ENCODE data around the gene DMXL2.

The DMXL2 gene

GRCh38 chr15:51505251-51505650 lies 117.3 kb downstream of the DMXL2 start:
- no peak for TF ChIP-seq ZFP3 (CRISPR knock-in tag; IDR thresholded peaks at IDR 0.05)
- no peak for TF ChIP-seq GLIS3 (CRISPR knock-in tag; IDR thresholded peaks at IDR 0.05)
- TF ChIP-seq ZC3H10 (CRISPR knock-in tag; IDR thresholded peaks at IDR 0.05): no peak
- TF ChIP-seq ISL1 (CRISPR knock-in tag; IDR thresholded peaks at IDR 0.05): no peak
- no peak for TF ChIP-seq SNAI2 (CRISPR knock-in tag; IDR thresholded peaks at IDR 0.05)
- TF ChIP-seq ZNF565 (CRISPR knock-in tag; conservative IDR thresholded peaks at IDR 0.05; ENCODE audit: low read depth): no peak
- no peak for TF ChIP-seq TCF4 (CRISPR knock-in tag; IDR thresholded peaks at IDR 0.05; ENCODE audit: borderline replicate concordance)
- TF ChIP-seq ZNF8 (CRISPR knock-in tag; IDR thresholded peaks at IDR 0.05): no peak
- no peak for TF ChIP-seq PATZ1 (CRISPR knock-in tag; IDR thresholded peaks at IDR 0.05; ENCODE audit: borderline replicate concordance)
- TF ChIP-seq CSRNP3 (CRISPR knock-in tag; IDR thresholded peaks at IDR 0.05): no peak
- no peak for TF ChIP-seq TSHZ2 (CRISPR knock-in tag; IDR thresholded peaks at IDR 0.05)
- no peak for TF ChIP-seq OSR1 (CRISPR knock-in tag; IDR thresholded peaks at IDR 0.05)
- TF ChIP-seq ESRRG (CRISPR knock-in tag; IDR thresholded peaks at IDR 0.05): no peak
- no peak for TF ChIP-seq ARNTL (CRISPR knock-in tag; IDR thresholded peaks at IDR 0.05; ENCODE audit: borderline replicate concordance, low read depth)
- no peak for TF ChIP-seq CSDC2 (CRISPR knock-in tag; IDR thresholded peaks at IDR 0.05)
- TF ChIP-seq BACH2 (CRISPR knock-in tag; IDR thresholded peaks at IDR 0.05; ENCODE audit: borderline replicate concordance): no peak
- no peak for TF ChIP-seq PPARA (CRISPR knock-in tag; IDR thresholded peaks at IDR 0.05; ENCODE audit: borderline replicate concordance)
- no peak for TF ChIP-seq TOX (CRISPR knock-in tag; IDR thresholded peaks at IDR 0.05; ENCODE audit: borderline replicate concordance)
- TF ChIP-seq CREB5 (CRISPR knock-in tag; IDR thresholded peaks at IDR 0.05; ENCODE audit: low read depth): no peak
- no peak for TF ChIP-seq POU6F1 (CRISPR knock-in tag; IDR thresholded peaks at IDR 0.05; ENCODE audit: borderline replicate concordance, low read depth)
- ATAC-seq: no peak

GRCh38 chr15:51503003-51503402 lies 119.6 kb downstream of the DMXL2 start:
- ATAC-seq: no peak
- no peak for TF ChIP-seq POU6F1 (CRISPR knock-in tag; IDR thresholded peaks at IDR 0.05; ENCODE audit: borderline replicate concordance, low read depth)
- no peak for TF ChIP-seq PPARA (CRISPR knock-in tag; IDR thresholded peaks at IDR 0.05; ENCODE audit: borderline replicate concordance)

Measured in SK-N-SH treated with all-trans-retinoic acid at 6 μM for 48 hours (cell line).